ENCODE results near the gene ZDHHC14.
A peak's percentile ranks its signal among the peaks of the same experiment; 100 is the strongest.

Gene ZDHHC14

GRCh38 chr6:157597461-157598312 lies 216.7 kb downstream of the ZDHHC14 start:
- DNase-seq (ENCODE audit: low read depth), result peak; percentile 5

- no peak for DNase-seq (ENCODE audit: low read depth)
Measured at GRCh38 chr6:157599191-157599590, 218.2 kb downstream of the ZDHHC14 start.

DNA sequence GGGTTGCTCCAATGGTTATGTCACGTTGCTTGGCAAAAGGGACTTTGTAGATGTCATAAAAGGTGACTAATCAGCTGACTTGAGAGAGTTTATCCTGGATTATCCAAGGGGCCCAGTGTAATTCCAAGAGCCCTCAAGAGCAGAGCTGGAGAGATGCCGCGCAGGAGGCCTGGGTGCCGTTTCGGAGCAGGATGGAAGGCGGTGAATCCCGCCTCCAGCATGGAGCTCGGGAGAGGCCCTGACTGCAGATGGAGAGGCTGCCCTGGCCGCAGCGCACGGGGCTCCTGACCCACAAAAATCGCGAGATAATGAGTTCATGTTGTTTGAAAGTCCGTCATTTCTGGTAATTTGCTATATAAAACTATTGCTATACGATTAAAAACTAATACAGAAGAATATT lies 219.8 kb downstream of the ZDHHC14 start:
- DNase-seq (ENCODE audit: low read depth), result no peak

GRCh38 chr6:157602521-157603295 lies 221.7 kb downstream of the ZDHHC14 start:
- DNase-seq (ENCODE audit: low read depth), result no peak

DNA sequence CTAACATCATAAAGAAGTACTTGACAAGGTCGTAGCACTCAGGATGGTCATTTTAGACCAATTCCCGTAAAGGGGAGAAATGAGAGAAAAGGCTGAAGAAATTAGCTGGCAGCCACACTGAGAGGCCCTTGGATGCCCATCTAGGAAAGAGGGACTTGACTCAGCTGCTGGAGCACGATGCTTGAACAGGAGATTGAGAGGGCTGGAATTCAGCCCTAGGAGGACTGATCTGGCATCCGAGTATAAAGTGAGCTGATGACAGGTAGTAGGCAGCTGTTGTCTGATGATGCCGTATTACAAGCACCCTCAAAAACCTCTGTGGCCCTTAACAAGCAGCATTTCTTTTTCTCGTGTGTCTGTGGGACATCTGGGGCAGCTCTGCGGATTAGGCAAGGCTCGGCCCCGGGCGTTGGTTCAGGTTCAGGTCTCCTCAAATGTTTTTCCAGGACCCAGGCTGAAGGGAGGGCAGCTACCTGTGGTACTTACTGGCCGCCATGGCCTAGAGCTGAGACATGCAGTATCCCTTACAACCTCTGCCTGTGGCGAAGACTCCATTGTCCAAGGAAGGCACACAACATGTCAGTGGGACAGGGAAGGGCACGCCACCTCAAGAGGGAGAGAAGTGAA lies 222.4 kb downstream of the ZDHHC14 start:
- DNase-seq (ENCODE audit: low read depth), result no peak

GRCh38 chr6:157603971-157604370 lies 223.0 kb downstream of the ZDHHC14 start:
- DNase-seq (ENCODE audit: low read depth), result no peak

GRCh38 chr6:157604816-157605215 lies 223.8 kb downstream of the ZDHHC14 start:
- DNase-seq (ENCODE audit: low read depth), result no peak

DNA sequence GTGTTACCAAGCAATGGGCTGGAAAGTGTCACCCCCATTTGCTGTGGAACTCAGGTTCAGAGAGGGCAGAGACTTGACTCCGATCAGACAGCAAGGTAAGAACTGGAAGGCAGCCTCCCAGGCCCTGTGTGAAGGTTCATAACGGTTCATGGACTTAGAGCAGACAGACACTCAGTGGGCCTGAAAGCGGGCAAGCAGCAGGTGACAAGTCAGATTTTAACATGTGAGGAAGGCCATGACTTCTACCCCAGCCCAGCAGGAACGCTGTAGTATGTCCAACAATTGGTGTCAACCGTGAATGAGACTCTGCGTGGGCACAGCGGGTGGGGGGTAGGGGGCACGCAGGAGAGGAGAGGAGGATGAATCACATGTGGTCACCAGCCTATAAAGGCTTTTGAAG lies 224.5 kb downstream of the ZDHHC14 start:
- no peak for DNase-seq (ENCODE audit: low read depth)

GRCh38 chr6:157606516-157606915 lies 225.5 kb downstream of the ZDHHC14 start:
- no peak for DNase-seq (ENCODE audit: low read depth)

DNA sequence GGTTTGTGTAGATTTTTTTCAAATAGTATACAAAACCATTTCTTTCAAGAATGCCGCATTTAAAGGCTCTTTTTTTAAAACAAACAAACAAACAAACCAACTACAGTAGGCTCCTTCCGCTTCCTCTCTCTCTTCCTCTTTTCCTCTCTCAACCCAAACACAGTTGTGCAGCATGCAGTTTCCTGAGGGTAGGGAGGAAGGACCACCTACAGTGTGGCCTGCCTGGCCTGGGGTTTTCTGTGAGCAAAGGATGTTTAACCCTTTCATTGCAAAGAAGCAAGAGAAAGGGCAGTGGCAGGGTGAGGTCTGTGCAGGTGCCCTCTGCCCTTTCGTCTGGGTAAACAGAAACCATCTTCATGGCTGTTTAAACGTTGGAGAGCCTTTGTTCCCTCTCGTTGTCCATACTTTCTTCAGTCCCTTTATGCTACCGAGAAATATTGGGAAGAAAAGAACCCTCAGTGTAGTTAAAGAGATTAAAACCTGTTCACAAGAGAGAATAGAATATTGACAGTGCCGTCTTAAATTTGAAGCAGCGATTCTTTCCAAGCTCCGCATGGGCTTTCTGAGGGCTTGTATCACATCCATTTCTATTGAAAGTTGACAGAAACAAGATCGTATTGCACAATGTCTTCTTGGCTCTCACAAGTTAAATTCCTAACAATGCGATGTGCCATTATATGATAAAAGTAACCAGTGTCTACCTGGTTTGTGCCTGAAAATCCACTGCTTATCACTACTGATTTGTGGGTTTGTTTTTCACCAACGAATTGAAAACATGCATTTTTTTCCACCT lies 226.5 kb downstream of the ZDHHC14 start:
- DNase-seq (ENCODE audit: low read depth), result no peak

DNA sequence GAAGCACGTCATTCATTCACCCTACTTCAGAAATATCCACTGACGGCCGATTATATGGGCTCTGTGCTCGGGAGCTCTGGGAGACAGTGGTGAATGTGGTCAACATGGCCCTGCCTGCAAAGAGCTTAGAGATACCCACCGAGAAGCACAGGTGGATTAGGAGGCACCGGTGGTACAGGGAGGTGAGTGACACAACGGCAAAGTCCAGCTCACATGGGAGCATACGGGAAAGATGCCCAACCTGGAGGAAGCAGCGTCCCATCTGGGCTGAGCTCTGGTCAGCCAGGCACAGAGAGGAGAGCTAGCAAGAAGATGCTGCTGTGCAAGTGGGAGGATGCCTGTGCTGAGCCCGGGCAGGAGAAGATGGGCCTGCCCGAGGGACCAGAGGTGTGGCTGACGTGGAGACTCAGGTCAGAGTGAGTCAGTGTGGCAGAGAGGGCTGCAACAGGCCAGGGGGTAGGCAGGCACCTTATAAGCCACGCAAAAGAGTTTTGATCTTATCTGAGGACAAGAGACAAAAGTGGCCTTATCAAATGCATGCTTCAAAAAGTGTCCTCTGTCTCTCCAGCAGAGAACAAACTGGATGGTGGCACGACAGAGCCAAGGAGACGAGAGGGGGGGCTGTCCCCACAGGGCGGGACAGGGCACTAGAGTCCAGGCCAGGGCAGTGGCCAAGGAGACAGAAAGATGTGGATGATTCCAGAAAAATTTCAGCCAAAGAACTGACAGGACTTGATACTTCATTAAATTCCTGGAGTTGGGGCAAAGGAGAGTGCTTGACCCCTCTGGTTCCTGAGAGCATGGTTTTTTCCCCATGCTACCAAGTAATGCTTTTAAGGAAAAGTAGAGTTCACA lies 227.5 kb downstream of the ZDHHC14 start:
- DNase-seq (ENCODE audit: low read depth), result no peak

GRCh38 chr6:157609117-157609516 lies 228.1 kb downstream of the ZDHHC14 start:
- DNase-seq (ENCODE audit: low read depth), result no peak

DNA sequence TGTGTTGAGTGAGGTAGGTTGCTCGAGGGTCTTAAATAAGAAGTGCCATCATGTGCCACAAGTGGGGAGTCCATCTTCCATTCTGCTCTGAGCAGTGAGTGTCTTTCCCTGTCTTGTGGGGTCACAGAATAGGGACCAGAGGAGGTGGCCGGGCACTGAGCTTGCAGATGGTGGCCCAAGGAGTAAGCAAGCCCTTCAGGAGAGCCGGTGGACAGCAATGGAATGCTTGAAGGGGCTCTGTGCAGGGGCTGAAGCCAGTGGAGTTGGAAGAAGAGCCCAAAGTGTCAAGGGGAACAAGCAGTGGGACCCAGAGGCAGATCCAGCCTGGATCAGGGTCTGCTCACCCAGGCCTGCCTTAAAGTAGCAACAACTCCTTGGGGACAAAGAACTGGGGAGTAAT lies 228.6 kb downstream of the ZDHHC14 start:
- DNase-seq (ENCODE audit: low read depth), result no peak

DNA sequence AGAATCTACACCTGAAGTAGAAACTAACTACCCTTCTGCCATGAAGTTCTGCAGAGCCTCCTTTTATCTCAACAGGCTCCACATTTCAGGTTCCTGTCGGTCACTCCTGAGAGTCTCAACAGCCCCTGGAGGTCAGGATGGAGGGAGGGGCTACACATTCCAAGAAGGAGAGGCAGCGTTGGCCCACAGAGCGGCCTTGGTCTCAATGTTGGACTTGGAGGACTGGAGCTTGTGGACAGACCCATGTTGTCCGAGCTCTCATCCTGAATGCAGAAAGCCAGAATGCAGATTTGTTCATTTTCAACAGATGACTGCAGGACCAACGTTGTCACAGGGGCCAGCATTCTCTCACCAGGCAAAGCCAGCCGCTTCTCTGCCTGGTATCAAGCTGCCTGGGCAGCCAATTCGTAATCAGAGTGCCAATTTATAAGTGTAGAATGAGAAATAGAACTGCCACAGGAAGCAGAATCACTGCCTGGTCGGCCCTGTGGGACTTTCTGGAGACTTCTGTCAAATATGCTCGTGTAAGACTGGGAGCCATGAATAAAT lies 229.5 kb downstream of the ZDHHC14 start:
- no peak for DNase-seq (ENCODE audit: low read depth)

- no peak for DNase-seq (ENCODE audit: low read depth)
Measured at GRCh38 chr6:157611406-157611805, 230.4 kb downstream of the ZDHHC14 start.

GRCh38 chr6:157613011-157613522 lies 232.1 kb downstream of the ZDHHC14 start:
- no peak for DNase-seq (ENCODE audit: low read depth)

DNA sequence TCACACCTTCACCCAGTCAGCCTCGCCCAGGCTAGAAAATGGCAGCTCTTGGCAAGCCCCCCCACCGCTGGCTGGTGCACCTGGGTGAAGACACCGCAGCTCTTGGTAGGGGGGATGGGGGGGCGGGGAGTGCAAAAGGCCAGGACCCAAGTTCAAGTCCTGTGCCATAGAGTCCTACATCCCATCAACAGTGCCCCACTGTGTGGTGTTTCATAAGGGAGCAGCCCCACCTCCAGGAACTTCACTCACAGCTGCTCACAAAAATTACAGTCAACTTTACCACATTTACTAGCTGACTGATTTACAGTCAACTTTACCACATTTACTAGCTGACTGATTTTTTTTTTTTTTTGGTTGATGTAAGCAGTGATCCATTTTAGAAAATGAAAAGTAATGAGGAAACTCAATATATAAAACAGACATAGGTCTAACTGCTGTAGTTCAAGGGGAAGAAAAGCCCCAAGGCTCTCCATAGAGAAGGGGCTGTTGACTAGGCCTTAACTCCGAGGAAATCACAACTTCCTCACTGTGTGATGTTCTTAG lies 233.1 kb downstream of the ZDHHC14 start:
- no peak for DNase-seq (ENCODE audit: low read depth)

DNA sequence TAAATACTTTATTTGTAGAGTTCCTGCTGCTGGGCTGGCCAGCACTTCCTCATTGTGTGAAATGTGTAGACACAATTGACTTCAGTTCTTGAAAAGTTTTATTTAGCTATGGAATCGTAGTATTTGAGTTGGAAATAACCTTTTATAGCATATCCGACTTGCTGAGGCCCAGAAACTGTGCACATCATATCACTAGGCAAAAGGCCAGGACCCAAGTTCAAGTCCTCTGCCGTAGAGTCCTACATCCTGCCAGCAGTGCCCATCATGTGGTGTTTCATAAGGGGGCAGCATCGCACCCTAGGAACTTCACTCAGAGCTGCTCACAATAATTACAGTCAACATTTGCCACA lies 234.4 kb downstream of the ZDHHC14 start:
- no peak for DNase-seq (ENCODE audit: low read depth)

DNA sequence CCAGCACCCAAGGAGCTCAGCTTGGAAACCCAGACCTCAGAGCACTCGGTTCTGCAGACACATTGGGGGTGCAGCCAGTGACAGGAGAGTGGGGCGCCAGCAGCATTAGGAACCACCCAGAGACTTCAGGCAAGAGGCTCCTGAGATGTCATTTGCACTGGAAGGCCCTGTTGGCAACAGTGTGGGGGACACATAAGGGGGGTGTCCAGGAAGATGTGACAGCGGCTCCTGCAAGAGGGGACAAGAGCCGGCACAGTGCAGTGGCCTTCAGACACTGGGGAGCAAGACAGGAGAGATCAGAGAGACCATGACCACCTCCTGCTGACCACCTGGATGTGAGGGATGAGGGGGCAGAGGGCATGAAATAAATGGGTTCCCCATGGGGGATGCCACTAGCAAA lies 235.0 kb downstream of the ZDHHC14 start:
- DNase-seq (ENCODE audit: low read depth), result no peak

GRCh38 chr6:157620944-157621343 lies 240.0 kb downstream of the ZDHHC14 start:
- DNase-seq (ENCODE audit: low read depth), result no peak

All from stimulated activated CD8-positive, alpha-beta memory T cell treated with anti-CD3 and anti-CD28 coated beads, Interleukin-12 subunit alpha, Interleukin-12 subunit beta, amount 100 ng/mL, for 4 hours (primary cell).